Neural crest cell (in vitro differentiated cells): ENCODE data around the gene FAM237A. TPM values are rescaled to one million over a fixed set of nuclear protein-coding genes. Genes with fewer than 3 reads are reported as not detected.

Source experiments
- DNase-seq: peaks from one replicate; pipeline ENCODE4 v3.0.0; 2021; ENCODE audit warnings: low read depth, mixed read lengths, low spot score
- H3K27ac Mint-ChIP-seq: one replicate; pipeline ENCODE4 v1.8.0; 2021; ENCODE audit warnings: mild to moderate bottlenecking, mixed read lengths; ENCODE audit not compliant: unreplicated experiment
- H3K27me3 Mint-ChIP-seq: 2 replicates; pipeline ENCODE4 v1.8.0; 2021; ENCODE audit warnings: low read depth, mild to moderate bottlenecking, mixed read lengths
- H3K36me3 Mint-ChIP-seq: 2 replicates; pipeline ENCODE4 v1.8.0; 2021; ENCODE audit warnings: low read depth, mild to moderate bottlenecking, mixed read lengths
- H3K4me1 Mint-ChIP-seq: 2 replicates; pipeline ENCODE4 v1.8.0; 2021; ENCODE audit warnings: mixed read lengths
- H3K4me3 Mint-ChIP-seq: one replicate; pipeline ENCODE4 v1.8.0; 2021; ENCODE audit warnings: mild to moderate bottlenecking, mixed read lengths
- H3K9me3 Mint-ChIP-seq: 2 replicates; pipeline ENCODE4 v1.8.0; 2021; ENCODE audit warnings: mixed read lengths
- CTCF ChIP-seq: fragments of 200-600 bp; sonication (generic); conservative IDR thresholded peaks from 2 replicates; pipeline ENCODE4 v1.5.0; 2021; ENCODE audit warnings: antibody characterized with exemption, mild to moderate bottlenecking
- long read RNA-seq: library from polyadenylated mRNA; unstranded; transcript quantifications from one replicate; pipeline ENCODE4 v2.0.0, GENCODE V29; 2020
- total RNA-seq: library from RNA; stranded (reverse); gene quantifications from 2 replicates; pipeline ENCODE4 v1.2.1, GENCODE V29; 2021

FAM237A gene
- not detected in 2 replicates for total RNA-seq
- long read RNA-seq, result 0 reads

GRCh38 chr2:206642075-206643025 is at the start of gene FAM237A:
TSS of gene FAM237A (plus strand) at chr2:206642487. CDS start at chr2:206644237, 1,750 bp downstream.
- no peak within 1 kb of the TSS for H3K27ac Mint-ChIP-seq
- peak; percentile 76 for DNase-seq
- no peak for TF ChIP-seq CTCF
- H3K36me3 Mint-ChIP-seq, result no peaks in the 10 kb centered on the region
- H3K27me3 Mint-ChIP-seq, result peaks cover 29% of the 10 kb centered on the region
- H3K4me3 Mint-ChIP-seq, result no peak within 1 kb of the TSS
- no peaks in the 10 kb centered on the region for H3K9me3 Mint-ChIP-seq
- peaks cover 6% of the 10 kb centered on the region for H3K4me1 Mint-ChIP-seq

GRCh38 chr2:206597717-206598218 is 44.5 kb upstream of the FAM237A start:
- no peak for TF ChIP-seq CTCF
- Mint-ChIP-seq H3K4me3 (no peak overlapping the region), H3K27me3 (no peaks in the 10 kb centered on the region), H3K9me3 (no peaks in the 10 kb centered on the region), H3K36me3 (peaks cover 8% of the 10 kb centered on the region), H3K27ac (no peak overlapping the region), H3K4me1 (no peaks in the 10 kb centered on the region)
- DNase-seq, result no peak

- Mint-ChIP-seq H3K4me1 (peaks cover 9% of the 10 kb centered on the region), H3K9me3 (no peaks in the 10 kb centered on the region), H3K27ac (no peak overlapping the region), H3K4me3 (no peak overlapping the region), H3K36me3 (no peaks in the 10 kb centered on the region), H3K27me3 (no peaks in the 10 kb centered on the region)
- DNase-seq, result no peak
- no peak for TF ChIP-seq CTCF
Observed at GRCh38 chr2:206603243-206603642, 39.0 kb upstream of the FAM237A start.

GRCh38 chr2:206610451-206610850 is 31.8 kb upstream of the FAM237A start:
- no peak for TF ChIP-seq CTCF
- no peak overlapping the region for H3K4me3 Mint-ChIP-seq
- peaks cover 3% of the 10 kb centered on the region for H3K36me3 Mint-ChIP-seq
- H3K27ac Mint-ChIP-seq, result no peak overlapping the region
- no peaks in the 10 kb centered on the region for H3K27me3 Mint-ChIP-seq
- no peak for DNase-seq
- no peaks in the 10 kb centered on the region for H3K4me1 Mint-ChIP-seq
- H3K9me3 Mint-ChIP-seq, result no peaks in the 10 kb centered on the region

- Mint-ChIP-seq H3K27ac (no peak overlapping the region), H3K27me3 (no peaks in the 10 kb centered on the region), H3K36me3 (peaks cover 3% of the 10 kb centered on the region), H3K9me3 (no peaks in the 10 kb centered on the region), H3K4me3 (no peak overlapping the region), H3K4me1 (no peaks in the 10 kb centered on the region)
- no peak for TF ChIP-seq CTCF
- no peak for DNase-seq
Observed at GRCh38 chr2:206611191-206611590, 31.1 kb upstream of the FAM237A start.
